ENCODE measurements around the gene ERCC3.

DNA sequence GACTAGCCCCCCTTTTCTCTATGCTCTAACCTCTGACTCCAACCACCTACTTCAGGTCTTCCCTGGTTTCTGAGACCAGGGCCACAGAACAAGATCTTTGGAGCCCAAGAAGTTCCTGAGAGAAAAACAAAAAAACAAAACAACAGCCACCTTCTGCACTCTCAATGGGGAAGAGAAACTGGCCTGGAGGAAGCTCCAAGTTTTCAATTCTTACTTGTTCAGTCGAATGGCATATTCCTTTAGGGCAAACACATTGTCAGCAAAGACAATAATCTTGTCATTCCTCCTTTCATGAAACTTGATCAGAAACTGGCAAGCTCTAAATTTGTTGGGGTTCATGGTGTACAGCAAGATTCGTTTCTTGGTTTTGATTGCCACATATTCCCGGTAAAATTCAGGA, 15.0 kb downstream of the ERCC3 start:
- TF ChIP-seq TAF1 (IDR thresholded peaks at IDR 0.05; ENCODE audit: borderline replicate concordance, low read depth, low read length) (no peak), RFX5 (IDR thresholded peaks at IDR 0.05; ENCODE audit: low read length) (no peak), RCOR1 (IDR thresholded peaks at IDR 0.05; ENCODE audit: low read length) (no peak), FOXM1 (IDR thresholded peaks at IDR 0.05; ENCODE audit: low read depth) (no peak)
- TF ChIP-seq, protein P1, sequence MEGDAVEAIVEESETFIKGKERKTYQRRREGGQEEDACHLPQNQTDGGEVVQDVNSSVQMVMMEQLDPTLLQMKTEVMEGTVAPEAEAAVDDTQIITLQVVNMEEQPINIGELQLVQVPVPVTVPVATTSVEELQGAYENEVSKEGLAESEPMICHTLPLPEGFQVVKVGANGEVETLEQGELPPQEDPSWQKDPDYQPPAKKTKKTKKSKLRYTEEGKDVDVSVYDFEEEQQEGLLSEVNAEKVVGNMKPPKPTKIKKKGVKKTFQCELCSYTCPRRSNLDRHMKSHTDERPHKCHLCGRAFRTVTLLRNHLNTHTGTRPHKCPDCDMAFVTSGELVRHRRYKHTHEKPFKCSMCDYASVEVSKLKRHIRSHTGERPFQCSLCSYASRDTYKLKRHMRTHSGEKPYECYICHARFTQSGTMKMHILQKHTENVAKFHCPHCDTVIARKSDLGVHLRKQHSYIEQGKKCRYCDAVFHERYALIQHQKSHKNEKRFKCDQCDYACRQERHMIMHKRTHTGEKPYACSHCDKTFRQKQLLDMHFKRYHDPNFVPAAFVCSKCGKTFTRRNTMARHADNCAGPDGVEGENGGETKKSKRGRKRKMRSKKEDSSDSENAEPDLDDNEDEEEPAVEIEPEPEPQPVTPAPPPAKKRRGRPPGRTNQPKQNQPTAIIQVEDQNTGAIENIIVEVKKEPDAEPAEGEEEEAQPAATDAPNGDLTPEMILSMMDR (IDR thresholded peaks at IDR 0.05): no peak
